Endothelial cell of umbilical vein (primary cell): ENCODE results near the gene TPT1. TPM values are rescaled to one million over a fixed set of nuclear protein-coding genes. Genes with fewer than 3 reads are reported as not detected.

Source experiments
- BruUV-seq: library from RNA; stranded (reverse); fragments of 400-500 nt; replicated peaks from 2 replicates; lab custom pipeline; 2021; lab: Mats Ljungman, UMichigan
- CTCF ChIA-PET: fragments of 300-600, 350-600 bp; sonication (Branson Sonifier 250); formaldehyde crosslinking; loops from one replicate; lab custom pipeline; 2021; ENCODE audit warnings: antibody characterized with exemption, inconsistent platforms; lab: Charles Lee
- POLR2A ChIA-PET: fragments of 300-600, 350-600 bp; sonication (Branson Sonifier 250); formaldehyde crosslinking; loops from one replicate; lab custom pipeline; 2021; ENCODE audit warnings: antibody characterized with exemption, inconsistent platforms; lab: Charles Lee
- DNase-seq: peaks from one replicate; pipeline ENCODE4 v3.0.0-alpha.2; 2011; ENCODE audit warnings: low read depth, low spot score
- FAIRE-seq: peaks from 2 replicates; lab custom pipeline; 2011; peaks lifted over from hg19 to GRCh38; lab: Jason Lieb, UNC
- H2AFZ ChIP-seq: 2 replicates; pipeline ENCODE4 v1.6.0; 2012; ENCODE audit warnings: low read depth, low read length, control low read depth, inconsistent platforms
- H3K27ac ChIP-seq: 2 replicates; pipeline ENCODE4 v1.5.1; 2011; ENCODE audit warnings: low read depth, mild to moderate bottlenecking, control low read depth, low read length, moderate library complexity; ENCODE audit not compliant: insufficient read depth
- H3K27me3 ChIP-seq, 2 experiments: 2 replicates each; pipeline versions ENCODE4 v1.6.0 to v1.6.1; 2011; ENCODE audit warnings: low read length in 2 of 2, mixed read lengths in 1 of 2; ENCODE audit not compliant: control insufficient read depth in 2 of 2, insufficient read depth in 2 of 2
- H3K36me3 ChIP-seq, 2 experiments: 2 replicates in 1 of 2; 3 replicates in 1 of 2; pipeline ENCODE4 v1.5.1; 2011; ENCODE audit warnings: low read length in 2 of 2, mild to moderate bottlenecking in 1 of 2, moderate library complexity in 1 of 2; ENCODE audit not compliant: control insufficient read depth in 2 of 2, insufficient read depth in 2 of 2; ENCODE audit errors: extremely low read depth in 1 of 2
- H3K4me1 ChIP-seq: 3 replicates; pipeline ENCODE4 v1.5.1; 2011; ENCODE audit warnings: mild to moderate bottlenecking, low read length; ENCODE audit not compliant: control insufficient read depth, insufficient read depth; ENCODE audit errors: extremely low read depth
- H3K4me2 ChIP-seq: 2 replicates; pipeline ENCODE4 v1.6.1; 2011; ENCODE audit warnings: low read length, control low read depth, mixed read lengths; ENCODE audit not compliant: insufficient read depth
- H3K4me3 ChIP-seq, 3 experiments: fragments of 200-600 bp in 1 of 3; sonication (generic), shearing (Covaris generic) in 1 of 3; replicated peaks in 1 of 3; 2 replicates each; pipeline ENCODE4 v1.5.1; 2011 to 2016; ENCODE audit warnings: control low read depth in 3 of 3, low read length in 3 of 3, mild to moderate bottlenecking in 2 of 3, inconsistent platforms in 1 of 3, low read depth in 1 of 3, moderate library complexity in 1 of 3; ENCODE audit not compliant: insufficient read depth in 1 of 3
- H3K79me2 ChIP-seq: 2 replicates; pipeline ENCODE4 v1.6.0; 2012; ENCODE audit warnings: low read length, inconsistent platforms; ENCODE audit not compliant: control insufficient read depth, insufficient read depth
- H3K9ac ChIP-seq: replicated peaks from 2 replicates; pipeline ENCODE3; 2011; ENCODE audit warnings: low read length, control low read depth; ENCODE audit not compliant: insufficient read depth; ENCODE audit errors: extremely low read depth
- H3K9me1 ChIP-seq: replicated peaks from 3 replicates; pipeline ENCODE4 v1.6.0; 2011; ENCODE audit warnings: mild to moderate bottlenecking, low read length; ENCODE audit not compliant: control insufficient read depth, insufficient read depth; ENCODE audit errors: extremely low read depth
- H3K9me3 ChIP-seq: replicated peaks from 2 replicates; pipeline ENCODE4 v1.5.1; 2012; ENCODE audit warnings: low read length, inconsistent platforms; ENCODE audit not compliant: control insufficient read depth, insufficient read depth
- H4K20me1 ChIP-seq: replicated peaks from 2 replicates; pipeline ENCODE3; 2011; ENCODE audit warnings: mild to moderate bottlenecking, low read length; ENCODE audit not compliant: control insufficient read depth, insufficient read depth; ENCODE audit errors: extremely low read depth
- FOS ChIP-seq: IDR thresholded peaks from 2 replicates; pipeline ENCODE4 v1.6.1; 2011; ENCODE audit warnings: mild to moderate bottlenecking, low read length, moderate library complexity, borderline replicate concordance; ENCODE audit not compliant: insufficient read depth
- GATA2 ChIP-seq: IDR thresholded peaks from 2 replicates; pipeline ENCODE4 v1.7.0; 2011; ENCODE audit warnings: low read depth, mild to moderate bottlenecking, moderate library complexity, mixed read lengths, low read length; ENCODE audit not compliant: insufficient read length, insufficient read depth
- MYC ChIP-seq: IDR thresholded peaks from one replicate; pipeline ENCODE4 v1.6.1; 2011; ENCODE audit warnings: mild to moderate bottlenecking, low read depth, low read length
- POLR2A ChIP-seq: IDR thresholded peaks from 2 replicates; pipeline ENCODE4 v1.6.1; 2012; ENCODE audit warnings: low read depth, mild to moderate bottlenecking, control low read depth, low read length
- POLR2AphosphoS5 ChIP-seq: IDR thresholded peaks from 2 replicates; pipeline ENCODE4 v1.6.1; 2012; ENCODE audit warnings: low read depth, mild to moderate bottlenecking, control low read depth, low read length, moderate library complexity; ENCODE audit not compliant: insufficient read depth
- dilution Hi-C: fragments of 300-500 bp; cut with MboI; formaldehyde crosslinking; loops from one replicate; pipeline ENCODE4 v1.15.0; 2019; ENCODE audit warnings: low sequenced_read_pairs; ENCODE audit not compliant: extremely low pct_ligation_motif_present
- intact Hi-C: fragments of 100-400 bp; cut with micrococcal nuclease; formaldehyde crosslinking; loops from one replicate; pipeline ENCODE4 v1.10.0; 2022
- polyA plus RNA-seq, 4 experiments: library from polyadenylated mRNA; depleted of rRNA in 3 of 4; stranded (reverse) in 3 of 4; unstranded in 1 of 4; fragments of >200 nt; gene quantifications; 2 replicates each; pipeline versions ENCODE4 v1.2.1 to v1.2.3, GENCODE V29; 2011 to 2012; ENCODE audit warnings: missing spikeins in 1 of 4
- total RNA-seq: library from RNA; stranded (reverse); gene quantifications from 2 replicates; pipeline ENCODE4 v1.2.3, GENCODE V29; 2021

The TPT1 gene
- total and polyA plus RNA-seq, 2 donors (not counting 3 experiments of a cell fraction or from before 2014, with no cell fraction given), result 2,993 to 4,330 TPM

DNA sequence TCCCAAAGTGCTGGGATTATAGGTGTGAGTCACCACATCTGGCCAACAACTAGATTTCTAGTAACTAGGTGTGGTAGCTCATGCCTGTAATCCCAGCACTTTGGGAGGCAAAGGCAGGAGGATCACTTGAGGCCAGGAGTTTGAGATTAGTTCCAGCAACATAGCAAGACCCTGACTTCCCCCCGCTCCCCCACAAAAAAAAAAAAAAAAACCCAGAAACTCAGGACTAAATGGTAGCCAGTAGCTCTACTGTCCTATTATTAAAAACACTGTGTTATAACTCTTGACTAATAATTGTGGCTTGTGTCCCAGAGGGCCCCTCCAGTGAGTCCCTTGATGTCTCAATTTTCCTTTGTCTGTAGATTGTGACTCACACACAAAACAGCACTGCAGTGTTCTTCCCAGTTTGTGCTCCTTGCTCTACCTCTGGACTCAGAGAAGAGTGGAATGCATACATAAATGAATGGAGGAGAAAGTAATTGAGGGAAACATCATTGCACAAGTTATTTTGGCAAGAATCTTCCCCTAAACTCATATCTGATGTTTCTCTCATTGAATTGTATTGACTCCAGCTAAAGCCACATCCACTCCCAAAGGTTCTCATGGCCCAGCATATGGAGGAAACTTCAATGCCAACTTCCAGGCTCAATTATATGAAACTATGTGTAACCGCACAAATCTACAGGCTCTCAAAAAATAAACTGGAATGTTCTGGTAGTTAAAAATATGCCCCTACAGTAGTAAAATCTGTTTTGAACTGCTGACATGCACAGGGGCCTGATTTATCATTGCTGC lies 8.8 kb downstream of the TPT1 start:
- ChIA-PET POLR2A (interaction anchor here (4.9 kb wide), 1 partner anchor 8 kb away, joined by 38 read pairs; the partner anchor contains the start of gene TPT1), CTCF (interaction anchor here (1.0 to 1.3 kb wide), 5 partner anchors 8 to 286 kb away, joined by 3 to 7 read pairs (median 4); partner anchors contain the start of gene TPT1)
- Histone ChIP-seq H3K4me3 (no peak overlapping the region), H3K27ac (peak overlapping the region; percentile 66), H3K9me3 (no peaks in the 10 kb centered on the region), H3K4me2 (no peak overlapping the region), H3K79me2 (peaks cover 18% of the 10 kb centered on the region), H3K9me1 (no peaks in the 10 kb centered on the region), H3K36me3 (peaks cover 13 to 20% of the 10 kb centered on the region in 2 experiments), H2AFZ (no peak overlapping the region), H4K20me1 (peaks cover 5% of the 10 kb centered on the region), H3K9ac (peak overlapping the region; percentile 26), H3K4me1 (peaks cover 83% of the 10 kb centered on the region), H3K27me3 (no peaks in the 10 kb centered on the region)
- no TSS peak for BruUV-seq
- intact Hi-C loops, result no loop called here
- TF ChIP-seq POLR2AphosphoS5, result peak; percentile 48
- peak; percentile 9 for TF ChIP-seq POLR2A
- no peak for TF ChIP-seq GATA2
- peak; percentile 52 for TF ChIP-seq FOS
- dilution Hi-C loops, result no loop called here
- peak; percentile 58 for DNase-seq
- FAIRE-seq, result peak; percentile 60

- dilution Hi-C loops, result no loop called here
- DNase-seq, result peak; percentile 44
- no peak overlapping the region for H3K4me2 ChIP-seq
- no TSS peak for BruUV-seq
- no peak for TF ChIP-seq MYC
- peak; percentile 14 for TF ChIP-seq POLR2A
- ChIA-PET CTCF (interaction anchor here (0.8 to 1.3 kb wide), 5 partner anchors 9 to 62 kb away, joined by 3 to 7 read pairs (median 4); partner anchors contain the start of gene TPT1), POLR2A (interaction anchor here (4.9 kb wide), 1 partner anchor 9 kb away, joined by 38 read pairs; the partner anchor contains the start of gene TPT1)
- intact Hi-C loops, result no loop called here
- no peaks in the 10 kb centered on the region for H3K9me1 ChIP-seq
- no peaks in the 10 kb centered on the region for H3K27me3 ChIP-seq
- peaks cover 5% of the 10 kb centered on the region for H4K20me1 ChIP-seq
- no peak overlapping the region for H2AFZ ChIP-seq
- peak overlapping the region; percentile 66 for H3K27ac ChIP-seq
- H3K9me3 ChIP-seq, result no peaks in the 10 kb centered on the region
- no peak for FAIRE-seq
- no peak overlapping the region for H3K4me3 ChIP-seq
- peaks cover 11 to 16% of the 10 kb centered on the region in 2 experiments for H3K36me3 ChIP-seq
- H3K4me1 ChIP-seq, result peaks cover 77% of the 10 kb centered on the region
- H3K79me2 ChIP-seq, result peaks cover 13% of the 10 kb centered on the region
- H3K9ac ChIP-seq, result peak overlapping the region; percentile 26
These were observed 9.3 kb downstream of the TPT1 start for GRCh38 chr13:45331692-45332035.
